Small intestine (tissue), 7 donors: ENCODE data around the gene NTRK2. TPM values are rescaled to one million over a fixed set of nuclear protein-coding genes. Genes with fewer than 3 reads are reported as not detected.

Experiments
- DNase-seq, 2 donors: peaks; one replicate each; pipeline versions ENCODE4 v3.0.0 to v3.0.0-alpha.2; 2013
- FAIRE-seq: peaks from 2 replicates; lab custom pipeline; 2012; peaks lifted over from hg19 to GRCh38; lab: Jason Lieb, UNC
- H3K27ac ChIP-seq, 3 donors: one replicate each; pipeline ENCODE4 v1.5.1; 2013; ENCODE audit warnings: low read length in 2 of 3, mild to moderate bottlenecking in 2 of 3, control low read depth in 1 of 3, inconsistent platforms in 1 of 3, low read depth in 1 of 3, moderate library complexity in 1 of 3
- H3K27me3 ChIP-seq, 3 donors: one replicate each; pipeline ENCODE4 v1.6.1; 2013; ENCODE audit warnings: low read length in 3 of 3, inconsistent platforms in 1 of 3; ENCODE audit not compliant: control insufficient read depth in 3 of 3, insufficient read depth in 3 of 3
- H3K36me3 ChIP-seq, 3 donors: one replicate each; pipeline ENCODE4 v1.6.1; 2013; ENCODE audit warnings: low read length in 3 of 3, inconsistent platforms in 1 of 3, low read depth in 1 of 3, mild to moderate bottlenecking in 1 of 3, moderate library complexity in 1 of 3; ENCODE audit not compliant: control insufficient read depth in 3 of 3, insufficient read depth in 2 of 3
- H3K4me1 ChIP-seq, 3 donors: one replicate each; pipeline ENCODE4 v1.6.1; 2013; ENCODE audit warnings: low read length in 2 of 3, inconsistent platforms in 1 of 3, low read depth in 1 of 3, mild to moderate bottlenecking in 1 of 3, moderate library complexity in 1 of 3; ENCODE audit not compliant: control insufficient read depth in 3 of 3, insufficient read depth in 2 of 3
- H3K4me3 ChIP-seq, 3 donors: one replicate each; pipeline ENCODE4 v1.5.1; 2013; ENCODE audit warnings: low read length in 3 of 3, control low read depth in 1 of 3, inconsistent platforms in 1 of 3, low read depth in 1 of 3, mild to moderate bottlenecking in 1 of 3, moderate library complexity in 1 of 3
- H3K9me3 ChIP-seq, 2 donors: one replicate each; pipeline ENCODE4 v1.6.1; 2013; ENCODE audit warnings: low read depth in 1 of 2, low read length in 1 of 2; ENCODE audit not compliant: control insufficient read depth in 2 of 2, insufficient read depth in 1 of 2
- WGBS, 3 donors: extraction: QIAGEN DNeasy Blood & Tissue Kit; methylation state at CpG; one replicate each; pipeline ENCODE4 v1.1.7; 2013; 5-methylcytosine and 5-hydroxymethylcytosine counted together
- polyA plus RNA-seq, 4 donors: library from polyadenylated mRNA; stranded (reverse) in 3 of 4; unstranded in 1 of 4; fragments of 200-250 nt in 3 of 4; fragments of 120-200 nt in 1 of 4; gene quantifications; one replicate each; pipeline versions ENCODE4 v1.2.1 to v1.2.3, GENCODE V29; 2013
- donor health status: healthy with polysubstance abuse.
- donor health status: control.
- donor health status: control.
- donor health status: Bipolar disorder and iron deficiency.
- donor health status: healthy.

The NTRK2 gene
- polyA plus RNA-seq, 4 donors, result 0.16 to 1.1 TPM; not detected in 2

DNA sequence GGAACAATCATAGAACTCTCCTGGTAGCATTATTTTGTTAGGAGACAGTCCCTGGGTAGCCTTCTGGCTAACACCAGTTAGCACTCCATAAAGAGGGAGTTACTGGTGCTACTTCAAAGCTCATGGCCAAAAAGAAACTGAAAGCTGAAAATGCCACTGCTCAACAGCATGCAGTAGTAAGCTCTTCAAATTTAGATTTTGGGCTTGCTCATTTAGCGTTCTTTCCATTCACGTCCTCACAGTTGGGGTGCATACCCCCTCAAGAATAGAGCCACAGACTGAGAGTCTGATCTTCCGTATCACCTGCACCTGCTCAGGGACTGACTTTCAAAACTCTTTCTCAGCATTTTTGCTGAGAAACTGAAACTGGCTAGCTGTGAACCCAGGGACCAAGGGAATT lies 24.7 kb downstream of the NTRK2 start:
- DNase-seq, result no peak
- Histone ChIP-seq H3K36me3 (no peaks in the 10 kb centered on the region), H3K9me3 (no peaks in the 10 kb centered on the region), H3K4me1 (no peaks in the 10 kb centered on the region), H3K27ac (no peak overlapping the region), H3K27me3 (no peaks in the 10 kb centered on the region), H3K4me3 (no peak overlapping the region)
- WGBS, 3 donors, result 26 to 57% (median 40%) methylated on average over 3 of the region's 3 CpGs
- no peak for FAIRE-seq

DNA sequence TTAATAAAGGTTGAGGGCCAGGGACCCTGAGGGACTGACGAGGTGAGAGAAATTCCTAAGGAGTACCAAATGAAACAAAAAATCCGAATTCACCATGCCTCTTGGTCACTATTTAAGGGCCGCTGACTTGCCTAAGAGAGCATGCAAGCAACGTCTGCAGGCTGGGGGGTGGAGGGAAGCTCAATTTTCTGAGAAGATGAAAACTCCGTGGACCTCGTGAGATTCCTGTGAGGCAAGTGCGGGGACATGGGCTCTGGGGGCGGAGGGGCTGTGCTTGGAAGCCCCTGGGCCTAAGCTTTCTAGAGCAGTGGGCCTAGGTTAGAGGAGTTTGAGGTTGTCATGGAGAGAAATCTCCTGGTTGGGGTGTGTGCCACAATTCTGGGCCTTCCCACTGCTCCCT lies 27.5 kb downstream of the NTRK2 start:
- DNase-seq (no peak), FAIRE-seq (no peak)
- Histone ChIP-seq H3K9me3 (no peaks in the 10 kb centered on the region), H3K27me3 (no peaks in the 10 kb centered on the region), H3K4me1 (no peaks in the 10 kb centered on the region), H3K36me3 (no peaks in the 10 kb centered on the region), H3K4me3 (no peak overlapping the region), H3K27ac (no peak overlapping the region)
- WGBS, 3 donors, result 82 to 86% (median 83%) methylated on average over 8 of the region's 8 CpGs

DNA sequence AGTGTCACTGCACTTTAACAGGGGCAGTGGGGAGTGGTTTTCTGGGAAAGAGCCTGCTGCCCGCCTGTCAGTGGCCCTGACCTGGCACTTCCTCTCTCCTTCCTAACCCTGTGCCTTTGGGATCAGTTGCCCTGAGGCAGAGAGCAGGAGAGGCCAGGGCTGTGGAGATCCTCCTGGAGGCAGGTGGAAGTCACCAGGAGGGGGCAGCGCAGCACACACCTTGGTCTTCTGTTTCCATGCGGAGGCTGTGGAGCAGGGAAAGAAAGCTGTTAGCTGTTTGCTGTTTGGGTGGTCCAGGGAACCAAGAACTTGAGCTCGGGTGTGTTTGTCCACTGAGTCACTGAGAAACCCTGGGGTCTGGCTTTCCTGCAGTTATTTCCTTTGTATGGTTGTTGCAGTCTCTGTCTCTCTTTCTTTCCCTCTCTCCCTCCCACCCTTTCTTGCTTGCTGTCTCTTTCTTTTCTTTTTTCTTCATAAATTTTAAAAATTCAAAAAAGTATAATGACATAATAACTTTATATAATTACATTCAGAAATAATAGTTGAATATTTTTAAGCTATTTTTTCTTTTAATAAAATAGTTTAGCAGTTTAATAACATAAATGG lies 28.1 kb downstream of the NTRK2 start:
- no peak overlapping the region for H3K4me3 ChIP-seq
- DNase-seq (peak; percentile 36 to 68), FAIRE-seq (no peak)
- no peaks in the 10 kb centered on the region for H3K36me3 ChIP-seq
- no peaks in the 10 kb centered on the region for H3K9me3 ChIP-seq
- no peaks in the 10 kb centered on the region for H3K27me3 ChIP-seq
- H3K4me1 ChIP-seq, result no peaks in the 10 kb centered on the region
- no peak overlapping the region for H3K27ac ChIP-seq
- 11 to 29% (median 22%) methylated on average over 4 of the region's 4 CpGs for WGBS, 3 donors

DNA sequence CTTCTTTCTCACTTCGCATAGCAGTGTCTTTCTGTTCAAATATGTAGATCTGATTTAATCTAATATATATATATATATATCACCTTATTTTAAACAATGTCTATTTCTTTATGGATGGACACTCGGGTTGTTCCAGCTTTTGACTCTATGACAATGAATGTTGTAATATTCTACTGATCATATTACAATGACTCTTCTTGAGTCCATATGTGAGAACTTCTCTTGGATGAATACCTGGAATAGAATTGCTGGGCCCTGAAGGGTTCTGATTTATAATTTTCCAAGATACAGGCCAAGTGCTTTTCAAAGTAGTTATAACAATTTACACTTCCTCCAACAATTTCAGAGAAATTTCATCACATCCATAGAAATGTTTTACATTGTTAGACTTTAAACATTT lies 28.8 kb downstream of the NTRK2 start:
- H3K36me3 ChIP-seq, result no peaks in the 10 kb centered on the region
- no peak overlapping the region for H3K27ac ChIP-seq
- H3K27me3 ChIP-seq, result no peaks in the 10 kb centered on the region
- H3K9me3 ChIP-seq, result no peaks in the 10 kb centered on the region
- no peak for DNase-seq
- 78 to 90% (median 81%) methylated on average over 2 of the region's 2 CpGs for WGBS, 3 donors
- no peak for FAIRE-seq
- no peak overlapping the region for H3K4me3 ChIP-seq
- H3K4me1 ChIP-seq, result no peaks in the 10 kb centered on the region

DNA sequence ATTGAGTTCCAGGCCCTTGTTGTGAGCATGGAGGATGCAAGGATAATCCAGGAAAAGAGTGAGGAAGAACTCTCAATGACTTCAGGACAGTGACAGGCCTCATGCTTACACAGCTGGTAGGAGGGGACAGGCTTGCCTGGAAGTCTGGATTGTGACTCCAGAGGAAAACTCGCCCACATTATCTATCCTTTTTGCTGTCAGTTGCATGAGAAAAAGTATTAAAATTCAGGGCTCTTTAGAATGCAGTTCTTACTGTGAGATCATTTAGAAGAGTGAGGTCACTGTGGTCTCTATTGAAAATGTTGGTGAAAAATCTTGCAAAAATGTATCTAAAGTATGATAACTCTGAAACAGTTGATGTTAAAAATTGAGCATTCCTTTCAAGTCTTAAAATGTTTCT lies 30.5 kb downstream of the NTRK2 start:
- Histone ChIP-seq H3K27me3 (no peaks in the 10 kb centered on the region), H3K4me1 (no peaks in the 10 kb centered on the region), H3K36me3 (no peaks in the 10 kb centered on the region), H3K9me3 (no peaks in the 10 kb centered on the region), H3K4me3 (no peak overlapping the region), H3K27ac (no peak overlapping the region)
- DNase-seq, result no peak
- WGBS, 3 donors, result 71 to 75% (median 74%) methylated on average over 1 of the region's 1 CpG
- FAIRE-seq, result no peak

DNA sequence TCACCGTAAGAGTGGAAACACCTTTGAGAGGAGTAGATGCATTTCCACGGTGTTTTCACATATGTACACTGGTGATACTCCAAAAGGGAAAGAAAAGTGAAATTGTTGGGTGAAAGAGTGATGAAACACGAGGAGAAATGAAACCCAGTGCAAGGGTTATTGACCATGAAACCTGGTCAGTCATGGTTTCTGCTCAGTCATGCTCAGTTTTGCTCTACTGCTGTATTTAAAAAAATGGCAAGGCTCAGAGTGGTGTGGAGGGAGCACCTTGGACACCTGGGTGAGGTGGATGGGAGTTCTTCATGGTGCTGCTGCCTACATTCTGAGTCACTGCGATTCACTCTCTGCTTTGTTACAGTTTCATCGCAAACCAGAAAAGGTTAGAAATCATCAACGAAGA lies 32.3 kb downstream of the NTRK2 start:
- no peaks in the 10 kb centered on the region for H3K27me3 ChIP-seq
- H3K4me1 ChIP-seq, result no peaks in the 10 kb centered on the region
- WGBS, 3 donors, result 79 to 89% (median 88%) methylated on average over 6 of the region's 6 CpGs
- DNase-seq (no peak), FAIRE-seq (no peak)
- H3K36me3 ChIP-seq, result no peaks in the 10 kb centered on the region
- H3K4me3 ChIP-seq, result no peak overlapping the region
- no peaks in the 10 kb centered on the region for H3K9me3 ChIP-seq
- no peak overlapping the region for H3K27ac ChIP-seq

DNA sequence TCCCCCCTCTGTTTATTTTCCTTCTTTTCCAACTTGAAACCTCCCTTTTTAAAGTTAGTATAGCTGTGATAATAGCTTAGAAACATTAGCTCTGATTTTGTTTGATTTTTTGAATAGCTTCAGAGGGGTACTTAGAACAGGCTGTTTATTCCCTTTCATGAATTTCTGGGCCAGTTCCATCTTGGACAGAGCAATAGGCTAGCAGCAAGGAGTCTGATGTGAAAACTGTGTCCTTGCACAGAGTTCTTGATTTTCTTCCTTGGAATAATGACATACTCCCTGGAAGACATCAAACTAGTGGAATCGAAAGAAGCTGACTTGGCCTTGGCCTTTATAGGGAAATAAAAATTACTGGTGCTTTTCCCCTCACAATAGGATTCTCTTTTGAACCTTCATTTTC lies 32.9 kb downstream of the NTRK2 start:
- Histone ChIP-seq H3K4me1 (no peaks in the 10 kb centered on the region), H3K9me3 (no peaks in the 10 kb centered on the region)
- WGBS, 3 donors, result 63 to 77% (median 69%) methylated on average over 1 of the region's 1 CpG

DNA sequence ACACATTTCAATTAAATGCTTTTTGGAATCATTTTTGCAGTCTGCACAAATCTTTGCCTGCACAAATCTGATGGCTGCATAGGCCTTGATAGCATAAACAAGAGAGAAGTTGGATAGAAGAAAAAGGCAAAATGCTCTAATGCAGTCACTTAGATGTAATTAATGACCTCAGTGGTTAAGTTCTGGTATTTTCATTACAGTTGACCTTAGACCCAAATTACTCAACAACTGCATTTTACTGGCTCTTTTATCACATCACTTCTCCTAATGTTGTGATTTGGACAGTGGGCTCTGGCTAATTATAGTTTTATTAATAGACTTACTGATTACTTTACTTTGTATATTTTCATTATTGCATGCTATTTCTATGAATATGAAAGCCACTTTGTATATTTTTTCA lies 34.3 kb downstream of the NTRK2 start:
- FAIRE-seq (no peak), DNase-seq (peak in 1 of 2 donors; percentile 13)
- no peaks in the 10 kb centered on the region for H3K27me3 ChIP-seq
- H3K36me3 ChIP-seq, result no peaks in the 10 kb centered on the region
- no peaks in the 10 kb centered on the region for H3K9me3 ChIP-seq
- H3K27ac ChIP-seq, result no peak overlapping the region
- no peak overlapping the region for H3K4me3 ChIP-seq
- no peaks in the 10 kb centered on the region for H3K4me1 ChIP-seq

More for the DNA sequence above, 32.9 kb downstream of the NTRK2 start:
- Histone ChIP-seq H3K27me3 (no peaks in the 10 kb centered on the region), H3K36me3 (no peaks in the 10 kb centered on the region), H3K27ac (no peak overlapping the region), H3K4me3 (no peak overlapping the region)
- DNase-seq, result no peak
- no peak for FAIRE-seq

DNA sequence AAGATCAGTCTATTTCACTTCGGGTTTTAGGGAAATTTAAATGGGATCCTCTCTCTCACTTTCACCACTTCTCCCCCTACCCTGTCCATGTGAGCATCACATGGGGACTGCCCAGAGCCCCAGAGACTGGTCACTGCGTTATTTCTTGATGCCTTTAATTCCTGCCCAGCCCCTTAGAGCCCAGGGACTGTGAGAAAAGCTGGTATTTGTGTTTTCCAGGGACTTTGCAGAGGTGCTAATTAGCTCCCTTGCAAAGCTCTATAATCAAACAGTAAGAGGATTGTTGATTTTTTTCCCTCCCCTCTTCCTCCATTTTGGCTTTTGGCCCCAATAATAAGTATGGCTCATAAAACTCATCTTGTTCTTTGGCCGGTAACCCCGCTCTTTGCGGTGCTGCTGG lies 35.6 kb downstream of the NTRK2 start:
- no peaks in the 10 kb centered on the region for H3K36me3 ChIP-seq
- DNase-seq (no peak), FAIRE-seq (no peak)
- H3K9me3 ChIP-seq, result no peaks in the 10 kb centered on the region
- H3K27ac ChIP-seq, result no peak overlapping the region
- WGBS, 3 donors, result 42 to 58% (median 57%) methylated on average over 5 of the region's 5 CpGs
- no peaks in the 10 kb centered on the region for H3K27me3 ChIP-seq
- no peak overlapping the region for H3K4me3 ChIP-seq
- H3K4me1 ChIP-seq, result no peaks in the 10 kb centered on the region
